WTC11 (cell line): ENCODE data around the gene CPSF2. TPM values are rescaled to one million over a fixed set of nuclear protein-coding genes. Genes with fewer than 3 reads are reported as not detected.

Experiments used
- ATAC-seq: fragments of 200-7000 bp; cut with Tn5 transposase; 2 replicates; pipeline ENCODE4 v1.10.0; 2021; ENCODE audit warnings: mild to moderate bottlenecking, moderate library complexity
- CTCF ChIA-PET: fragments of 300-600 bp; sonication (Branson Sonifier 250); formaldehyde crosslinking; loops from one replicate; lab custom pipeline; 2021; ENCODE audit warnings: antibody characterized with exemption; lab: Charles Lee
- POLR2A ChIA-PET: fragments of 350-600 bp; sonication (Branson Sonifier 250); formaldehyde crosslinking; loops from one replicate; lab custom pipeline; 2021; ENCODE audit warnings: antibody characterized with exemption; lab: Charles Lee
- DNase-seq: peaks from one replicate; pipeline ENCODE4 v3.0.0; 2021; ENCODE audit warnings: low spot score
- H3K27ac Mint-ChIP-seq: 2 replicates; pipeline ENCODE4 v1.8.0; 2021; ENCODE audit warnings: mixed read lengths
- H3K27me3 Mint-ChIP-seq: 2 replicates; pipeline ENCODE4 v1.8.0; 2021; ENCODE audit warnings: low read depth, mild to moderate bottlenecking, moderate library complexity, mixed read lengths
- H3K36me3 Mint-ChIP-seq: 2 replicates; pipeline ENCODE4 v1.8.0; 2021; ENCODE audit warnings: mixed read lengths
- H3K4me1 Mint-ChIP-seq: 2 replicates; pipeline ENCODE4 v1.8.0; 2022; ENCODE audit warnings: mixed read lengths
- H3K4me3 Mint-ChIP-seq: 2 replicates; pipeline ENCODE4 v1.8.0; 2021; ENCODE audit warnings: mild to moderate bottlenecking, moderate library complexity, mixed read lengths
- H3K9me3 Mint-ChIP-seq: 2 replicates; pipeline ENCODE4 v1.8.0; 2021; ENCODE audit warnings: mixed read lengths
- CREM ChIP-seq: sonication (generic); formaldehyde crosslinking; IDR thresholded peaks from 2 replicates; pipeline ENCODE4 v1.8.1; 2022; ENCODE audit warnings: mild to moderate bottlenecking, missing genetic modification reagents, moderate library complexity
- FOXK1 ChIP-seq: sonication (generic); formaldehyde crosslinking; IDR thresholded peaks from 2 replicates; pipeline ENCODE4 v1.8.0; 2022; ENCODE audit warnings: mild to moderate bottlenecking, moderate library complexity, missing genetic modification reagents
- GRHL2 ChIP-seq: fragments of 250-450 bp; sonication (Bioruptor Pico); IDR thresholded peaks from 2 replicates; pipeline ENCODE4 v1.8.0; 2022; ENCODE audit warnings: mild to moderate bottlenecking, moderate library complexity; ENCODE audit not compliant: insufficient replicate concordance, severe bottlenecking
- HMGA2 ChIP-seq: fragments of 250-450 bp; sonication (Bioruptor Pico); IDR thresholded peaks from 2 replicates; pipeline ENCODE4 v1.4.0; 2021; ENCODE audit warnings: mild to moderate bottlenecking, moderate library complexity
- NR1H2 ChIP-seq: sonication (generic); formaldehyde crosslinking; IDR thresholded peaks from 2 replicates; pipeline ENCODE4 v1.9.0; 2021; ENCODE audit warnings: mild to moderate bottlenecking, moderate library complexity, missing genetic modification reagents
- RELA ChIP-seq: sonication (generic); formaldehyde crosslinking; IDR thresholded peaks from 2 replicates; pipeline ENCODE4 v1.8.1; 2022; ENCODE audit warnings: missing genetic modification reagents, mild to moderate bottlenecking, borderline replicate concordance
- SMAD4 ChIP-seq: sonication (generic); formaldehyde crosslinking; IDR thresholded peaks from 2 replicates; pipeline ENCODE4 v1.8.0; 2022; ENCODE audit warnings: mild to moderate bottlenecking, missing genetic modification reagents
- SOX15 ChIP-seq: fragments of 250-450 bp; sonication (Bioruptor Pico); IDR thresholded peaks from 2 replicates; pipeline ENCODE4 v1.9.0; 2021; ENCODE audit warnings: mild to moderate bottlenecking
- TEAD4 ChIP-seq: sonication (generic); formaldehyde crosslinking; IDR thresholded peaks from 2 replicates; pipeline ENCODE4 v1.8.0; 2022; ENCODE audit warnings: mild to moderate bottlenecking, missing genetic modification reagents
- ZNF263 ChIP-seq: sonication (generic); formaldehyde crosslinking; IDR thresholded peaks from 2 replicates; pipeline ENCODE4 v1.8.1; 2022; ENCODE audit warnings: low read depth, mild to moderate bottlenecking, moderate library complexity, missing genetic modification reagents
- total RNA-seq: library from RNA; stranded (reverse); gene quantifications from 3 replicates; pipeline ENCODE4 v1.2.3, GENCODE V29; 2021
- TF ChIP-seq, protein P1 (sequence below): sonication (generic); formaldehyde crosslinking; IDR thresholded peaks from 2 replicates; pipeline ENCODE4 v1.8.0; 2022; ENCODE audit warnings: mild to moderate bottlenecking, missing genetic modification reagents
- TF ChIP-seq, protein P2 (sequence below): sonication (generic); formaldehyde crosslinking; IDR thresholded peaks from 2 replicates; pipeline ENCODE4 v1.8.1; 2022; ENCODE audit warnings: low read depth, mild to moderate bottlenecking, moderate library complexity, missing genetic modification reagents, borderline replicate concordance
- TF ChIP-seq, protein P3 (sequence below): sonication (generic); formaldehyde crosslinking; IDR thresholded peaks from 2 replicates; pipeline ENCODE4 v1.8.0; 2022; ENCODE audit warnings: mild to moderate bottlenecking, missing genetic modification reagents
- TF ChIP-seq, protein P4 (sequence below): sonication (generic); formaldehyde crosslinking; IDR thresholded peaks from 2 replicates; pipeline ENCODE4 v1.8.0; 2022; ENCODE audit warnings: mild to moderate bottlenecking, missing genetic modification reagents
- TF ChIP-seq, protein P5 (sequence below): sonication (generic); formaldehyde crosslinking; conservative IDR thresholded peaks from 2 replicates; pipeline ENCODE4 v1.8.1; 2023; ENCODE audit warnings: mild to moderate bottlenecking, low read depth, missing genetic modification reagents, moderate library complexity

Gene CPSF2
- total RNA-seq, 1 experiment from 2014 or later, result 109 TPM

DNA sequence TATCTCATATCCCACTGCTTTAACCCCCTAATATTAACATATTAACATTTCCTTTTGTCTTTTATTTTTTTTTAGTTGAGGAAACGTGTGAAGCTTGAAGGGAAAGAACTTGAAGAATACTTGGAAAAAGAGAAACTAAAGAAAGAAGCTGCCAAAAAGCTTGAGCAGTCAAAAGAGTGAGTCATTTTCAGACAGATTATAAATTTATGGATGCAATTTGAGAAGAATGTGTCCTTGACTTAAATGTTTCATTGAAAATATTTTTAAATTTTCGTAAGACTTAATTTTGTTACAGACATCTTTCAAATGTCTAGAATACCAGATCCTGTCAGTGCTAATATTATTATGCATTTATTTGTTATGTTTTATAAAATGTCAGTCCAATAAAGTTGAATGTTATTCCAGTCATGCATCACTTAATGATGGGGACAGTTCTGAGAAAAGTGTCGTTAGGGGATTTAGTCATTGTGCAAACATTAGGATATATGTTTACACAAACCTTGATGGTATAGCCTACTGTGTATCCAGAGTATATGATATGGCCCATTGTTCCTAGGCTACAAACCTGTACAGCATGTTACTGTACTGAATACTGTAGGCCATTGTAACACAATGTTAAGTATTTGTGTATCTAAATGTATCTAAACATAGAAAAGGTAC is 32.6 kb downstream of the CPSF2 start:
- no peaks in the 10 kb centered on the region for H3K27me3 Mint-ChIP-seq
- H3K4me1 Mint-ChIP-seq, result no peaks in the 10 kb centered on the region
- H3K27ac Mint-ChIP-seq, result no peak overlapping the region
- H3K36me3 Mint-ChIP-seq, result peaks cover 70% of the 10 kb centered on the region
- DNase-seq, result no peak
- ChIA-PET CTCF (interaction anchor here (0.6 kb wide), 1 partner anchor 48 kb away, joined by 3 read pairs; the partner anchor contains the start of gene ATXN3), POLR2A (no interaction called here)
- no peaks in the 10 kb centered on the region for H3K9me3 Mint-ChIP-seq
- no peak for ATAC-seq
- H3K4me3 Mint-ChIP-seq, result no peak overlapping the region
- no peak for TF ChIP-seq HMGA2 (CRISPR knock-in tag)
- TF ChIP-seq NR1H2 (CRISPR knock-in tag), result no peak
- TF ChIP-seq, protein P1, sequence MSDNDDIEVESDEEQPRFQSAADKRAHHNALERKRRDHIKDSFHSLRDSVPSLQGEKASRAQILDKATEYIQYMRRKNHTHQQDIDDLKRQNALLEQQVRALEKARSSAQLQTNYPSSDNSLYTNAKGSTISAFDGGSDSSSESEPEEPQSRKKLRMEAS (CRISPR knock-in tag), result no peak
- TF ChIP-seq CREM (CRISPR knock-in tag), result no peak
- TF ChIP-seq SOX15 (CRISPR knock-in tag), result no peak
- TF ChIP-seq FOXK1 (CRISPR knock-in tag), result no peak
- TF ChIP-seq, protein P2, sequence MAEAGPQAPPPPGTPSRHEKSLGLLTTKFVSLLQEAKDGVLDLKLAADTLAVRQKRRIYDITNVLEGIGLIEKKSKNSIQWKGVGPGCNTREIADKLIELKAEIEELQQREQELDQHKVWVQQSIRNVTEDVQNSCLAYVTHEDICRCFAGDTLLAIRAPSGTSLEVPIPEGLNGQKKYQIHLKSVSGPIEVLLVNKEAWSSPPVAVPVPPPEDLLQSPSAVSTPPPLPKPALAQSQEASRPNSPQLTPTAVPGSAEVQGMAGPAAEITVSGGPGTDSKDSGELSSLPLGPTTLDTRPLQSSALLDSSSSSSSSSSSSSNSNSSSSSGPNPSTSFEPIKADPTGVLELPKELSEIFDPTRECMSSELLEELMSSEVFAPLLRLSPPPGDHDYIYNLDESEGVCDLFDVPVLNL (CRISPR knock-in tag), result no peak
- TF ChIP-seq, protein P3, sequence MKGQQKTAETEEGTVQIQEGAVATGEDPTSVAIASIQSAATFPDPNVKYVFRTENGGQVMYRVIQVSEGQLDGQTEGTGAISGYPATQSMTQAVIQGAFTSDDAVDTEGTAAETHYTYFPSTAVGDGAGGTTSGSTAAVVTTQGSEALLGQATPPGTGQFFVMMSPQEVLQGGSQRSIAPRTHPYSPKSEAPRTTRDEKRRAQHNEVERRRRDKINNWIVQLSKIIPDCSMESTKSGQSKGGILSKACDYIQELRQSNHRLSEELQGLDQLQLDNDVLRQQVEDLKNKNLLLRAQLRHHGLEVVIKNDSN, result no peak
- TF ChIP-seq, all 79 proteins: peak for 0

DNA sequence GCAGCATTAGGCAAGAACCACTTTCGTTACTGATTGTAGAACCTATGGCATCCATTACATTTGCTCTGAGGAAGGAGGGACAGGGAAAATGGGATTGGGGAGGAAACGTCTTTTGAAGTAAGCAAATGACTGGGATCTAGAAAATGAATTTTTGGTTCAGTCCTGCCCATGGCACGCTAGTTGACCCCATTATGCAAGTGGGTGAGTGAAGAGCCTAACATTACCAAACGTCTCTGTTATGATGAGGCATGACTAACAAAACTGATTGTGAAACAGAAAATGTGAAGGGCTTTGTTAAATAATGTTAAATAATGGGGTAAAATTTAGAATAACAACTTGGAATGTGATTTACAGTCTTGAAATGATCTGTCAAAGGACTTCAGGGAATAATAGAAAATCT is 38.9 kb downstream of the CPSF2 start:
- TF ChIP-seq ZNF263 (no peak), SMAD4 (no peak), TEAD4 (no peak), HMGA2 (CRISPR knock-in tag) (no peak), RELA (CRISPR knock-in tag) (no peak), GRHL2 (CRISPR knock-in tag) (no peak)
- TF ChIP-seq, protein P2 (CRISPR knock-in tag), result no peak
- TF ChIP-seq, protein P4, sequence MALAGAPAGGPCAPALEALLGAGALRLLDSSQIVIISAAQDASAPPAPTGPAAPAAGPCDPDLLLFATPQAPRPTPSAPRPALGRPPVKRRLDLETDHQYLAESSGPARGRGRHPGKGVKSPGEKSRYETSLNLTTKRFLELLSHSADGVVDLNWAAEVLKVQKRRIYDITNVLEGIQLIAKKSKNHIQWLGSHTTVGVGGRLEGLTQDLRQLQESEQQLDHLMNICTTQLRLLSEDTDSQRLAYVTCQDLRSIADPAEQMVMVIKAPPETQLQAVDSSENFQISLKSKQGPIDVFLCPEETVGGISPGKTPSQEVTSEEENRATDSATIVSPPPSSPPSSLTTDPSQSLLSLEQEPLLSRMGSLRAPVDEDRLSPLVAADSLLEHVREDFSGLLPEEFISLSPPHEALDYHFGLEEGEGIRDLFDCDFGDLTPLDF, result no peak
- TF ChIP-seq, protein P5, sequence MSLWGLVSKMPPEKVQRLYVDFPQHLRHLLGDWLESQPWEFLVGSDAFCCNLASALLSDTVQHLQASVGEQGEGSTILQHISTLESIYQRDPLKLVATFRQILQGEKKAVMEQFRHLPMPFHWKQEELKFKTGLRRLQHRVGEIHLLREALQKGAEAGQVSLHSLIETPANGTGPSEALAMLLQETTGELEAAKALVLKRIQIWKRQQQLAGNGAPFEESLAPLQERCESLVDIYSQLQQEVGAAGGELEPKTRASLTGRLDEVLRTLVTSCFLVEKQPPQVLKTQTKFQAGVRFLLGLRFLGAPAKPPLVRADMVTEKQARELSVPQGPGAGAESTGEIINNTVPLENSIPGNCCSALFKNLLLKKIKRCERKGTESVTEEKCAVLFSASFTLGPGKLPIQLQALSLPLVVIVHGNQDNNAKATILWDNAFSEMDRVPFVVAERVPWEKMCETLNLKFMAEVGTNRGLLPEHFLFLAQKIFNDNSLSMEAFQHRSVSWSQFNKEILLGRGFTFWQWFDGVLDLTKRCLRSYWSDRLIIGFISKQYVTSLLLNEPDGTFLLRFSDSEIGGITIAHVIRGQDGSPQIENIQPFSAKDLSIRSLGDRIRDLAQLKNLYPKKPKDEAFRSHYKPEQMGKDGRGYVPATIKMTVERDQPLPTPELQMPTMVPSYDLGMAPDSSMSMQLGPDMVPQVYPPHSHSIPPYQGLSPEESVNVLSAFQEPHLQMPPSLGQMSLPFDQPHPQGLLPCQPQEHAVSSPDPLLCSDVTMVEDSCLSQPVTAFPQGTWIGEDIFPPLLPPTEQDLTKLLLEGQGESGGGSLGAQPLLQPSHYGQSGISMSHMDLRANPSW, result no peak
- TF ChIP-seq, all 79 proteins: peak for 0
- Mint-ChIP-seq H3K27me3 (no peaks in the 10 kb centered on the region), H3K4me3 (no peak overlapping the region), H3K36me3 (peaks cover 85% of the 10 kb centered on the region), H3K4me1 (no peaks in the 10 kb centered on the region), H3K9me3 (peaks cover 24% of the 10 kb centered on the region), H3K27ac (no peak overlapping the region)
- DNase-seq (no peak), ATAC-seq (no peak)
- ChIA-PET CTCF (no interaction called here), POLR2A (no interaction called here)
